Cardiac muscle cell (in vitro differentiated cells and primary cell): ENCODE data around the gene EVI2A. TPM values are rescaled to one million over a fixed set of nuclear protein-coding genes. Genes with fewer than 3 reads are reported as not detected.

ENCODE experiments used
- DNase-seq, 2 donors: peaks; one replicate each; pipeline versions ENCODE4 v3.0.0 to v3.0.0-alpha.2; 2010 to 2017; ENCODE audit warnings: low read depth in 1 of 2, low spot score in 1 of 2
- H3K27ac ChIP-seq: fragments of 200-600 bp; sonication (generic); 2 replicates; pipeline ENCODE4 v1.5.1; 2016
- H3K27me3 ChIP-seq: fragments of 200-600 bp; sonication (generic); 2 replicates; pipeline ENCODE4 v1.6.0; 2016; ENCODE audit warnings: control low read depth
- H3K36me3 ChIP-seq: fragments of 200-600 bp; sonication (generic); 2 replicates; pipeline ENCODE4 v1.5.1; 2016; ENCODE audit warnings: control low read depth
- H3K4me1 ChIP-seq: fragments of 200-600 bp; sonication (generic); 2 replicates; pipeline ENCODE4 v1.8.1; 2017; ENCODE audit warnings: low read depth, mild to moderate bottlenecking, mixed run types
- H3K4me3 ChIP-seq: fragments of 200-600 bp; sonication (generic); 2 replicates; pipeline ENCODE4 v1.5.1; 2016; ENCODE audit warnings: mild to moderate bottlenecking
- H3K9me3 ChIP-seq: fragments of 200-600 bp; sonication (generic); 2 replicates; pipeline ENCODE4 v1.5.1; 2017; ENCODE audit warnings: low read depth, mild to moderate bottlenecking, control low read depth
- CTCF ChIP-seq: IDR thresholded peaks from 2 replicates; pipeline ENCODE4 v1.5.1; 2012; ENCODE audit warnings: low read depth, mild to moderate bottlenecking, low read length
- polyA plus RNA-seq: library from polyadenylated mRNA; unstranded; fragments of >200 nt; fragmentation: Nextera tagmentation; extraction: Ambion mirVana; gene quantifications from 2 replicates; pipeline ENCODE4 v1.2.1, GENCODE V29; 2016
- total RNA-seq: library from RNA; depleted of rRNA; stranded (reverse); fragments of >200 nt; gene quantifications from 2 replicates; pipeline ENCODE4 v1.2.3, GENCODE V29; 2016

The EVI2A gene
- total and polyA plus RNA-seq, 2 experiments from 2014 or later: 0.99 TPM; not detected in 1

DNA sequence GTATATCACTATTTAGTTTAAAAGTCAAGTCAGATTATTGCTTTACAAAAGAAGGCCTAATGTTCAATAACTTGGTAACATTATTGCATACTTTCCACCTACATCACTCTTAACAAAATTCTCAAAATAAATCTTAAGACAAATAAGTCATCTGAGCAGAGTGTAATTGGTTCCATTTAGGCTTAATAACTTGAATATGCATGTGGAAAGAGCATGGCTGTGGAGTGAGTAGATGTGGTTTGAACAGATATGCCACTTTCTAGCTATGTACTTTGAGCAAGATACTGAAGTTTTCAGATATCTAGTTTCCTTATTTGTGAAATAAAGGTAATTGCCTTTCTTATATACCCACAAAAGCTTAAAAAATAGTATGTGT is 6.7 kb upstream of the EVI2A start:
- Histone ChIP-seq H3K4me3 (no peak overlapping the region), H3K27ac (no peak overlapping the region), H3K9me3 (no peaks in the 10 kb centered on the region), H3K27me3 (no peaks in the 10 kb centered on the region), H3K36me3 (peaks cover 20% of the 10 kb centered on the region), H3K4me1 (no peaks in the 10 kb centered on the region)
- peak in 1 of 2 donors; percentile 52 for DNase-seq
- TF ChIP-seq CTCF: no peak

DNA sequence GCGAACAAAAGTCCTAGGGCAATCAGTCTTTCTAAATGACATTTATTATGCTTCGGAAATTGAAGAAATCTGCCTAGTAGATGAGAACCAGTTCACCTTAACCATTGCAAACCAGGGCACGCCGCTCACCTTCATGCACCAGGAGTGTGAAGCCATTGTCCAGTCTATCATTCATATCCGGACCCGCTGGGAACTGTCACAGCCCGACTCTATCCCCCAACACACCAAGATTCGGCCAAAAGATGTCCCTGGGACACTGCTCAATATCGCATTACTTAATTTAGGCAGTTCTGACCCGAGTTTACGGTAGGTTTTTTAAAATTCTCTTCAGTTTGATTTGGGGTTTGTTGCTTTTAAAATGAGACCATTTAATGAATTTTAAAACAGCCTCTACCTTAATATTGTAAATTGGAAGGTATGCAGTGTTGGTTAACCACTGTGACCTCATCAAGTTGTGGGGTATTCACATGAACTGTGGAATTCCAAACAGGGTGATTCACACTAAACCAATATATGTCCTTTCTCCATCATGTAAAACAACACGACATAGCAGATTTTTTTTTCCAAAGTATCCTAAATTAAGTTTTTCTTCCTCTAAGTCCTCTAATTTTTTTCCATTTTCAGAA is 6.2 kb upstream of the EVI2A start:
- Histone ChIP-seq H3K4me3 (no peak overlapping the region), H3K9me3 (no peaks in the 10 kb centered on the region), H3K4me1 (no peaks in the 10 kb centered on the region), H3K27me3 (no peaks in the 10 kb centered on the region), H3K27ac (no peak overlapping the region), H3K36me3 (peaks cover 20% of the 10 kb centered on the region)
- peak in 1 of 2 donors; percentile 87 for DNase-seq
- TF ChIP-seq CTCF: no peak

DNA sequence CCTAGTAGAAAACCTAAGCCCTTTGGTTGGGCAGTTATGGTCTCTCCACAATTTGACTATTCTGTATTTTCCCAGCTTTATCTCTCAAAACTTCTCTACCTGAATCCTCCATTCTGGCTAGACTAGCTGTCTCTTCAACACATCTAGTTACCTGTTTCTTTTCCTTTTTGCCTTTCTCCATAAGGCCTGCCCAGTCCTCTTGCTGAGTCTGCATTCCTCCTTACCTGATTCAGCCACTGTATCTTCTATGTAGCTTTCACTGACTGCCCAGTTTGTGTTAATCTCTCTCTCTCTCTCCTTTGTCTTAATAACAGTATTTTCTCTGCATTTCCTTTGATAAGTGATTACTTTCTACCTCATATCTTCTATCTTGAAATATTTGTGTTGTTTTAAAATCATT is 2.1 kb upstream of the EVI2A start:
- no peak for DNase-seq
- TF ChIP-seq CTCF: no peak
- H3K4me1 ChIP-seq: no peaks in the 10 kb centered on the region
- peaks cover 20% of the 10 kb centered on the region for H3K36me3 ChIP-seq
- H3K27ac ChIP-seq: no peak overlapping the region
- H3K9me3 ChIP-seq: no peaks in the 10 kb centered on the region
- H3K27me3 ChIP-seq: no peaks in the 10 kb centered on the region
- no peak overlapping the region for H3K4me3 ChIP-seq

DNA sequence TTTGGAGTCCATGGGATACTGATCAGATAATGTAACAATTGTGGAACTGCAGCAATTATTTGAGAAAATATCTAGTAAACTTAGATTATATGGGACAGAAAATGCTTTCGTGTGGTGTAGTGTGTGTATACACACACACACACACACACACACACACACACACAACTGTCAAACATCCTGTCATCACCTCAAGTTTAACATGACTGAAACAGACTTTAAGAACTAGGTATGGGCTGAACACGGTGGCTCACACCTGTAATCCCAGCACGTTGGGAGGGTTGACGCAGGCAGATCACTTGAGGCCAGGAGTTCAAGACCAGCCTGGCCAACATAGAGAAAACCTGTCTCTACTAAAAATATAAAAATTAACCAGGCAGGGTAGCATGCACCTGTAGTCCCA is 544 bp upstream of the EVI2A start:
- Histone ChIP-seq H3K27me3 (no peaks in the 10 kb centered on the region), H3K27ac (no peak overlapping the region), H3K9me3 (no peaks in the 10 kb centered on the region), H3K4me3 (no peak overlapping the region), H3K4me1 (no peaks in the 10 kb centered on the region), H3K36me3 (peaks cover 9% of the 10 kb centered on the region)
- no peak for DNase-seq
- TF ChIP-seq CTCF: no peak

GRCh38 chr17:31320791-31321190 is 631 bp downstream of the EVI2A start:
- no peak overlapping the region for H3K27ac ChIP-seq
- H3K27me3 ChIP-seq: no peaks in the 10 kb centered on the region

More at GRCh38 chr17:31320791-31321190, 631 bp downstream of the EVI2A start:
- Histone ChIP-seq H3K9me3 (no peaks in the 10 kb centered on the region), H3K4me1 (no peaks in the 10 kb centered on the region), H3K36me3 (peaks cover under 1% of the 10 kb centered on the region), H3K4me3 (no peak overlapping the region)
- TF ChIP-seq CTCF: no peak
- peak in 1 of 2 donors; percentile 57 for DNase-seq
